H1 (cell line): ENCODE results near the gene NRXN3. TPM values are rescaled to one million over a fixed set of nuclear protein-coding genes. Genes with fewer than 3 reads are reported as not detected.

Source experiments
- CTCF ChIA-PET: fragments of 300-600 bp; sonication (Branson Sonifier 250); formaldehyde crosslinking; loops from one replicate; lab custom pipeline; 2021; ENCODE audit not compliant: partially characterized antibody; lab: Charles Lee
- POLR2A ChIA-PET: fragments of 300-600 bp; sonication (Branson Sonifier 250); formaldehyde crosslinking; loops from one replicate; lab custom pipeline; 2021; ENCODE audit warnings: inconsistent platforms; ENCODE audit not compliant: partially characterized antibody; lab: Charles Lee
- DNase-seq, 2 experiments: peaks; one replicate each; pipeline versions ENCODE4 v3.0.0 to v3.0.0-alpha.2; 2010 to 2022; ENCODE audit warnings: low spot score in 2 of 2, low read depth in 1 of 2, mixed read lengths in 1 of 2
- FAIRE-seq: peaks from 2 replicates; lab custom pipeline; 2011; peaks lifted over from hg19 to GRCh38; lab: Jason Lieb, UNC
- H2AFZ ChIP-seq: 2 replicates; pipeline ENCODE4 v1.8.1; 2012; ENCODE audit warnings: low read length, inconsistent platforms
- H2AK5ac ChIP-seq: 2 replicates; pipeline ENCODE4 v1.6.1; 2013; ENCODE audit warnings: low read depth, low read length
- H2BK120ac ChIP-seq: replicated peaks from 2 replicates; pipeline ENCODE3; 2013; ENCODE audit warnings: low read depth, low read length, inconsistent platforms
- H2BK12ac ChIP-seq: 2 replicates; pipeline ENCODE4 v1.6.1; 2013; ENCODE audit warnings: low read depth, low read length
- H2BK15ac ChIP-seq: 2 replicates; pipeline ENCODE4 v1.6.1; 2013; ENCODE audit warnings: low read length
- H2BK20ac ChIP-seq: 2 replicates; pipeline ENCODE4 v1.6.1; 2013; ENCODE audit warnings: low read length
- H2BK5ac ChIP-seq: 2 replicates; pipeline ENCODE4 v1.6.1; 2013; ENCODE audit warnings: low read depth, low read length
- H3K14ac ChIP-seq: 2 replicates; pipeline ENCODE4 v1.6.1; 2013; ENCODE audit warnings: inconsistent platforms; ENCODE audit not compliant: insufficient read length
- H3K18ac ChIP-seq: 2 replicates; pipeline ENCODE4 v1.6.1; 2013; ENCODE audit warnings: low read length; ENCODE audit errors: extremely low read depth
- H3K23ac ChIP-seq: 2 replicates; pipeline ENCODE4 v1.6.1; 2013; ENCODE audit warnings: inconsistent platforms; ENCODE audit not compliant: insufficient read length
- H3K23me2 ChIP-seq: 2 replicates; pipeline ENCODE4 v1.6.1; 2013; ENCODE audit warnings: low read depth, low read length
- H3K27ac ChIP-seq: 2 replicates; pipeline ENCODE4 v1.6.1; 2011; ENCODE audit warnings: low read depth, low read length, inconsistent platforms
- H3K27me3 ChIP-seq, 4 experiments: replicated peaks in 1 of 4; 1 replicate in 1 of 4; 2 replicates in 3 of 4; pipeline versions ENCODE4 v1.6.1 to v1.8.1; 2011 to 2013; ENCODE audit warnings: low read length in 3 of 4, mild to moderate bottlenecking in 3 of 4, inconsistent platforms in 2 of 4, mixed read lengths in 2 of 4, moderate library complexity in 1 of 4; ENCODE audit not compliant: control insufficient read depth in 3 of 4, insufficient read depth in 3 of 4; ENCODE audit errors: extremely low read depth in 1 of 4
- H3K36me3 ChIP-seq, 4 experiments: 2 replicates each; pipeline versions ENCODE4 v1.6.1 to v1.8.1; 2011 to 2013; ENCODE audit warnings: mild to moderate bottlenecking in 4 of 4, low read length in 3 of 4, moderate library complexity in 2 of 4, control low read depth in 1 of 4, inconsistent platforms in 1 of 4; ENCODE audit not compliant: insufficient read depth in 4 of 4, control insufficient read depth in 2 of 4
- H3K4ac ChIP-seq: replicated peaks from 2 replicates; pipeline ENCODE3; 2013; ENCODE audit warnings: low read length, low read depth, mixed read lengths, inconsistent platforms; ENCODE audit not compliant: insufficient read length
- H3K4me1 ChIP-seq, 4 experiments: replicated peaks in 1 of 4; 1 replicate in 1 of 4; 2 replicates in 3 of 4; pipeline versions ENCODE4 v1.6.1 to v1.8.1; 2011 to 2013; ENCODE audit warnings: low read length in 3 of 4, inconsistent platforms in 2 of 4, mixed read lengths in 1 of 4; ENCODE audit not compliant: insufficient read depth in 4 of 4, control insufficient read depth in 3 of 4
- H3K4me2 ChIP-seq, 2 experiments: 2 replicates each; pipeline versions ENCODE4 v1.6.1 to v1.8.1; 2011 to 2013; ENCODE audit warnings: low read depth in 2 of 2, low read length in 2 of 2, control low read depth in 1 of 2, inconsistent platforms in 1 of 2, mild to moderate bottlenecking in 1 of 2; ENCODE audit not compliant: insufficient read depth in 1 of 2
- H3K4me3 ChIP-seq, 4 experiments: fragments of 200-600, 300-600 bp in 1 of 4; sonication (generic), shearing (Covaris generic), sonication (Bioruptor Twin) in 1 of 4; 2 replicates each; pipeline versions ENCODE4 v1.5.1 to v1.8.1; 2011 to 2016; ENCODE audit warnings: low read length in 4 of 4, low read depth in 3 of 4, control low read depth in 2 of 4, inconsistent platforms in 2 of 4, mild to moderate bottlenecking in 2 of 4, mixed read lengths in 1 of 4, moderate library complexity in 1 of 4; ENCODE audit not compliant: insufficient read depth in 2 of 4; ENCODE audit errors: extremely low read depth in 1 of 4
- H3K56ac ChIP-seq: replicated peaks from 2 replicates; pipeline ENCODE3; 2013; ENCODE audit warnings: low read depth, mild to moderate bottlenecking, mixed read lengths, low read length, inconsistent platforms; ENCODE audit not compliant: insufficient read length
- H3K79me1 ChIP-seq: 2 replicates; pipeline ENCODE4 v1.6.1; 2013; ENCODE audit warnings: low read depth, low read length, control low read depth
- H3K79me2 ChIP-seq, 2 experiments: 2 replicates each; pipeline versions ENCODE4 v1.6.1 to v1.8.1; 2012 to 2013; ENCODE audit warnings: low read length in 2 of 2, mild to moderate bottlenecking in 2 of 2, inconsistent platforms in 1 of 2; ENCODE audit not compliant: insufficient read depth in 2 of 2, control insufficient read depth in 1 of 2
- H3K9ac ChIP-seq, 4 experiments: replicated peaks in 1 of 4; 1 replicate in 1 of 4; 2 replicates in 3 of 4; pipeline versions ENCODE4 v1.6.1 to v1.8.1; 2011 to 2013; ENCODE audit warnings: low read depth in 3 of 4, low read length in 3 of 4, control low read depth in 2 of 4, mild to moderate bottlenecking in 2 of 4, moderate library complexity in 2 of 4, inconsistent platforms in 1 of 4; ENCODE audit errors: extremely low read depth in 1 of 4
- H3K9me3 ChIP-seq, 2 experiments: 2 replicates each; pipeline versions ENCODE4 v1.6.1 to v1.8.1; 2012 to 2013; ENCODE audit warnings: mild to moderate bottlenecking in 2 of 2, moderate library complexity in 2 of 2, control low read depth in 1 of 2, inconsistent platforms in 1 of 2, low read depth in 1 of 2, low read length in 1 of 2, mixed read lengths in 1 of 2; ENCODE audit not compliant: insufficient read depth in 2 of 2
- H4K20me1 ChIP-seq, 2 experiments: replicated peaks in 1 of 2; 2 replicates each; pipeline versions ENCODE3 to v1.8.1; 2011 to 2013; ENCODE audit warnings: inconsistent platforms in 2 of 2, low read length in 2 of 2, mild to moderate bottlenecking in 1 of 2; ENCODE audit not compliant: insufficient read depth in 2 of 2, control insufficient read depth in 1 of 2
- H4K5ac ChIP-seq: 2 replicates; pipeline ENCODE4 v1.6.1; 2013; ENCODE audit warnings: low read length, low read depth, mixed read lengths, inconsistent platforms; ENCODE audit not compliant: insufficient read length
- H4K8ac ChIP-seq: 2 replicates; pipeline ENCODE4 v1.8.0; 2013; ENCODE audit warnings: mild to moderate bottlenecking, moderate library complexity, low read length, inconsistent platforms; ENCODE audit not compliant: insufficient read depth; ENCODE audit errors: extremely low read depth
- H4K91ac ChIP-seq: replicated peaks from 2 replicates; pipeline ENCODE3; 2013; ENCODE audit warnings: low read length, mixed read lengths, inconsistent platforms; ENCODE audit not compliant: insufficient read length
- RAD21 ChIP-seq, 2 experiments: IDR thresholded peaks in 1 of 2; conservative IDR thresholded peaks in 1 of 2; 2 replicates each; pipeline ENCODE4 v1.6.1; 2011; ENCODE audit warnings: low read depth in 2 of 2, low read length in 2 of 2, improper control_type of control experiment in 1 of 2, inconsistent platforms in 1 of 2, mild to moderate bottlenecking in 1 of 2, moderate library complexity in 1 of 2
- WGBS, 2 experiments: shearing (Covaris generic) in 1 of 2; methylation state at CpG; one replicate each; pipeline versions ENCODE4 v1.1.6 to v1.1.7; 2013 to 2015; ENCODE audit warnings: low lambda C conversion rate in 2 of 2, mixed read lengths in 2 of 2, inconsistent platforms in 1 of 2, low coverage in 1 of 2, missing lambda C conversion rate in 1 of 2; ENCODE audit not compliant: insufficient replicate concordance in 2 of 2, insufficient coverage in 1 of 2, insufficient read length in 1 of 2; ENCODE audit errors: extremely low coverage in 1 of 2, missing lambda C conversion rate in 1 of 2; 5-methylcytosine and 5-hydroxymethylcytosine counted together
- polyA plus RNA-seq, 7 experiments: library from polyadenylated mRNA; depleted of rRNA in 3 of 7; stranded (reverse) in 5 of 7; unstranded in 2 of 7; fragments of >200 nt in 5 of 7; fragments of 200-250 nt in 2 of 7; gene quantifications; 1 replicate in 5 of 7; 2 replicates in 1 of 7; 4 replicates in 1 of 7; pipeline versions ENCODE4 v1.2.1 to v1.2.3, GENCODE V29; 2011 to 2013; ENCODE audit warnings: missing spikeins in 2 of 7, mixed read lengths in 2 of 7
- total RNA-seq: library from RNA; stranded (reverse); fragmentation: NEBNext Ultra II Directional; extraction: Animal tissue kit (Norgen Biotek cat#: 25700); gene quantifications from 2 replicates; pipeline ENCODE4 v1.2.1, GENCODE V29; 2021

NRXN3 gene
- total and polyA plus RNA-seq, 2 of the 8 experiments (the other 6 are each of a cell fraction or from before 2014, with no cell fraction given) = 2.6 to 4.1 TPM

GRCh38 chr14:78329371-78329770 lies 159.2 kb downstream of the NRXN3 start:
- Histone ChIP-seq H3K4me2 (no peak overlapping the region), H2BK15ac (no peak overlapping the region), H3K79me1 (no peaks in the 10 kb centered on the region), H3K27ac (no peak overlapping the region), H4K91ac (no peak overlapping the region), H4K20me1 (no peaks in the 10 kb centered on the region), H3K79me2 (no peaks in the 10 kb centered on the region), H3K14ac (no peak overlapping the region), H3K36me3 (no peaks in the 10 kb centered on the region), H2BK5ac (no peak overlapping the region), H3K9ac (no peak overlapping the region), H3K4me1 (peaks cover 0 to 3% (median 0%) of the 10 kb centered on the region in 4 experiments; a peak in 3 of 7 replicates), H4K5ac (no peak overlapping the region), H2BK20ac (no peak overlapping the region), H3K27me3 (no peaks in the 10 kb centered on the region), H3K56ac (no peak overlapping the region), H3K18ac (no peak overlapping the region), H2BK12ac (no peak overlapping the region), H3K9me3 (no peaks in the 10 kb centered on the region), H3K4ac (no peak overlapping the region), H3K23me2 (no peaks in the 10 kb centered on the region), H4K8ac (no peak overlapping the region), H3K23ac (no peak overlapping the region), H2BK120ac (no peak overlapping the region), H3K4me3 (no peak overlapping the region), H2AK5ac (no peak overlapping the region), H2AFZ (no peak overlapping the region)
- CTCF ChIA-PET = no interaction called here
- FAIRE-seq (no peak), DNase-seq (no peak)
- 87% methylated on average over 1 of the region's 1 CpG; no CpG with 5 or more reads in 1 of the 2 experiments for WGBS, 2 experiments
- POLR2A ChIA-PET = no interaction called here
- TF ChIP-seq RAD21 (IDR thresholded peaks at IDR 0.05 in 1 of 2, conservative IDR thresholded peaks at IDR 0.05 in 1 of 2; ENCODE audit: low read depth in 2 of 2, low read length in 2 of 2) = no peak
